ACC112 (cell line): Measurements from ENCODE around the gene NFIA.

Source experiments
- H2AFZ ChIP-seq: fragments of 200-600 bp; sonication (generic); one replicate; pipeline ENCODE4 v1.6.0; 2017; ENCODE audit warnings: antibody characterized with exemption, low read length; ENCODE audit not compliant: unreplicated experiment
- H3K27ac ChIP-seq: fragments of 200-600 bp; sonication (generic); 2 replicates; pipeline ENCODE4 v1.5.1; 2014; ENCODE audit warnings: low read depth, mild to moderate bottlenecking, antibody characterized with exemption, low read length, moderate library complexity
- H3K27me3 ChIP-seq: fragments of 200-600 bp; sonication (generic); 2 replicates; pipeline ENCODE4 v1.6.1; 2014; ENCODE audit warnings: mild to moderate bottlenecking, antibody characterized with exemption, low read length, moderate library complexity, mixed read lengths; ENCODE audit not compliant: insufficient read depth
- H3K36me3 ChIP-seq: fragments of 200-600 bp; sonication (generic); 2 replicates; pipeline ENCODE4 v1.6.1; 2016; ENCODE audit warnings: mild to moderate bottlenecking, antibody characterized with exemption, low read length, moderate library complexity, mixed read lengths; ENCODE audit not compliant: insufficient read depth
- H3K4me1 ChIP-seq: fragments of 200-600 bp; sonication (generic); one replicate; pipeline ENCODE4 v1.6.1; 2016; ENCODE audit warnings: low read length, mixed read lengths; ENCODE audit not compliant: insufficient read depth, unreplicated experiment, control insufficient read depth
- H3K4me3 ChIP-seq: fragments of 200-600 bp; sonication (generic); 2 replicates; pipeline ENCODE4 v1.5.1; 2014; ENCODE audit warnings: mild to moderate bottlenecking, low read depth, low read length
- H3K79me2 ChIP-seq: fragments of 200-600 bp; sonication (generic); one replicate; pipeline ENCODE4 v1.6.0; 2016; ENCODE audit warnings: low read length; ENCODE audit not compliant: control insufficient read depth, unreplicated experiment, insufficient read depth

Gene NFIA

DNA sequence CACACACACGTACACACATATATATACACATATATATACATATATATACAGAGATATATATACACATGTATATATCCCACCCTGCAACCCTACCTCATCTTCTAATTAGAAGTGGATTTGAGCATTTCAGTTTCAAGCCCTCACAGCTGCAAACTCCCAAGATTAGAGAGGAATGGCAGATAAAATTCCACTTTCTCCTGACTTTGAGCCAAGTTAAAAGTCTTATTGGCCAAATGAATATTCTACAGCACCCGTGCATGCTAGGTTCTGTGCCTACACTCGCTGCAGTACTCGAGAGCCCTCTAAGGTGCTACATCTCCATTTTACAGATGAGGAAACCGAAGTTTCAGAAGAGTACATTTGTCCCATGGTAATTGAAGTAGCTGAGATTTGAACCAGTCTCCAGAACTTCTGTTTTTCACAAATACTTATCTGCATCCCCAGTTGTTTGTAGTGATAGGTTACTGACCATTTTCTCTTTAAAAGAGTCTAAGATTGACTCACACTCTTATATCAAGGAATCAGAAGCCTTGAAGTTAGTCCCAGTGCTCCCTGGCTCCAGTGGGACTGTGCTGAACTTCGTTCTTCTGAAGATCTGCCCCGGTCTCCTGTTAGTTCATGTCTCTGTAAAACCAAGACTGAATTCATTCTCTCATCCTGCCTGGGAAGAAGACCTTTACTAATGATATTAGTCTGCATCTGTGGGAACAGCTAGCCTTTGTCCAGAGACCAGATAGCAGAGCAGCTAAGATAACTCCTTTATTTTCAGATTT is 350.4 kb downstream of the NFIA start:
- peaks cover 3% of the 10 kb centered on the region for H3K36me3 ChIP-seq
- no peaks in the 10 kb centered on the region for H3K79me2 ChIP-seq
- H3K4me1 ChIP-seq = no peaks in the 10 kb centered on the region
- no peaks in the 10 kb centered on the region for H3K27me3 ChIP-seq
- H3K4me3 ChIP-seq = no peak overlapping the region
- H2AFZ ChIP-seq = no peak overlapping the region
- no peak overlapping the region for H3K27ac ChIP-seq

DNA sequence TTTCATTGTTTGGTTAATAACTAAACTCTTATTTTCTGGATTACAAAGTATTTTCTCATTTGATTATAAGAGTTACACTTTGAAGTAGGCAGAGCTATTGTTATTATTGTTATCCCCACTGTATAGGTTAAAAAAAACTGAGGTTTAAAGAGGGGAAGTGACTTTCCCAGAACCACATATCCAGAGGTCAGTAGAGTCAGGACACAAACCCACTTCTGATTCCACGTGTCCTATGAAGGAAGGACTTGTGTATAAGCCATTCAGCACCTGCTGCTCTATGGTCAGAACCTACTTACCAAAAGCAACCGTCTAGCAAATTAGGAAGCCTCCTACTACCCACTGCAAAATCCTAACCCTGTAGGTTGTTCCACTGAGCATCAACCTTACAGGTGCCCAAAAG is 351.3 kb downstream of the NFIA start:
- H3K27me3 ChIP-seq = no peaks in the 10 kb centered on the region
- H3K27ac ChIP-seq = no peak overlapping the region
- no peak overlapping the region for H3K4me3 ChIP-seq
- peaks cover 3% of the 10 kb centered on the region for H3K36me3 ChIP-seq
- no peak overlapping the region for H2AFZ ChIP-seq
- H3K79me2 ChIP-seq = no peaks in the 10 kb centered on the region
- H3K4me1 ChIP-seq = no peaks in the 10 kb centered on the region

DNA sequence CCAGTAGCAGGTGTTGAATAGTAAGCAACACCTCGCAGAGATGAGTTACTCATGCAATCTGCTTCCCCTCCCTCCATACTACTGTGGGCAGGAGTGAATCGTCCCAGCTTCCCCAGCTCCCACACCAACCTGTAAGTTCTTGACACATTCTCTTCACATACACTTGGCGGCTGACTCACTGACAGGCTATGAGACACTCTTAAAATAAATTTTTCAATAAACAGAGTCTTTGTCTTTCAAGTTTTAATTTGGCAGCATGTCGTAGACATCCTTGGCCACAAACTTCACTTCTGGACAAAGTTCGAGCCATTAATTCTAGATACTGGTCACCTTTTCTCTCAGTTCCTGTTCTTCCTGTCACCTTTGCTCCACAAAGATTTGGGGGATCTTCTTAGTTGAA is 351.9 kb downstream of the NFIA start:
- Histone ChIP-seq H3K79me2 (no peaks in the 10 kb centered on the region), H3K36me3 (peaks cover 3% of the 10 kb centered on the region; the same call in 1 of the 2 replicates), H3K4me1 (no peaks in the 10 kb centered on the region), H2AFZ (no peak overlapping the region), H3K27ac (no peak overlapping the region), H3K4me3 (no peak overlapping the region), H3K27me3 (no peaks in the 10 kb centered on the region)

DNA sequence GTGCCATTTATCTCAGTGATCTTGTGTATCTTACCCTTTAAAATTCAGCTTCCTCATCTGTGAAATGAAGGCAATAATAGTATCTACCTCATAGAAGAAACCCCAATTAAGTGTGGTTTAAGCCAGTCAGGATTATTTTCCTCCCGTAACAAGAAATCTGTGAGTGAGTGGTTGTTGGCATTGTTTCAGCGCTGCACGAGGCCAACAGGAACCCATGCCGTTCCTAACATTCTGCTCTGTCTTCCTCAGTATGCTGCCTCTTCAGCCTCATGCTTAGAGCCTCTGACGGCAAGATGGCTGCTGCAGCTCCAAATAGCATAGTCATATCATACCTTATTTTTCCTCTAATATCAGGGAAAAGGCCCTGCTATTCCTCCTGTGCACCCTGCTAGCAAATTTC is 352.9 kb downstream of the NFIA start:
- Histone ChIP-seq H3K4me3 (no peak overlapping the region), H2AFZ (no peak overlapping the region), H3K27me3 (no peaks in the 10 kb centered on the region), H3K79me2 (no peaks in the 10 kb centered on the region), H3K4me1 (no peaks in the 10 kb centered on the region), H3K36me3 (no peaks in the 10 kb centered on the region), H3K27ac (no peak overlapping the region)

DNA sequence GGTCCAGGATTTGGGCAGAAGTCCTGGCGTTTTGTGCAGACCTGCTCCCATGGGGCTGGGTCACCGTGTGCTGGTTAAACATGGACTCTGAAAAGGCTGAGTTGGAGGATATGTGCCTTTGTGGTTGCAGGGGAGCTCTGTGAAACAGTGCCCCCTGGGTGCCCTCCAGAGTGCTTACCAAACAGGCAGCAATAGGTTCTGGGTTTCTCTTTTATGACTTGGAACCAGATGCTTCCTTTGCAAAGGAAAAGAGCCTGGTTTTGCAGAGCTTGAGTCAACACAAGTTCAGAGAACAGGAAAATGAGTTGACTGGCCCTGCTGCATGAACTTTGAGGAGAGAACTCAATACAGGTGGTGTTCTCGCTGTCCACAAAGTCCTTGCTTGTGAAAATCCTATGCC is 353.7 kb downstream of the NFIA start:
- no peaks in the 10 kb centered on the region for H3K36me3 ChIP-seq
- no peak overlapping the region for H3K4me3 ChIP-seq
- H3K4me1 ChIP-seq = no peaks in the 10 kb centered on the region
- H3K27me3 ChIP-seq = no peaks in the 10 kb centered on the region
- H3K79me2 ChIP-seq = no peaks in the 10 kb centered on the region
- no peak overlapping the region for H2AFZ ChIP-seq
- no peak overlapping the region for H3K27ac ChIP-seq

GRCh38 chr1:61436491-61437120 is 354.2 kb downstream of the NFIA start:
- Histone ChIP-seq H3K4me3 (no peak overlapping the region), H3K27me3 (no peaks in the 10 kb centered on the region), H3K4me1 (peaks cover 1% of the 10 kb centered on the region), H3K36me3 (no peaks in the 10 kb centered on the region), H3K27ac (no peak overlapping the region), H2AFZ (no peak overlapping the region), H3K79me2 (no peaks in the 10 kb centered on the region)

- H3K4me1 ChIP-seq = peaks cover 5% of the 10 kb centered on the region
- no peak overlapping the region for H3K27ac ChIP-seq
- no peaks in the 10 kb centered on the region for H3K27me3 ChIP-seq
- H3K4me3 ChIP-seq = no peak overlapping the region
- H3K79me2 ChIP-seq = no peaks in the 10 kb centered on the region
- H2AFZ ChIP-seq = no peak overlapping the region
- no peaks in the 10 kb centered on the region for H3K36me3 ChIP-seq
Measured at GRCh38 chr1:61439234-61439633, 356.9 kb downstream of the NFIA start.

DNA sequence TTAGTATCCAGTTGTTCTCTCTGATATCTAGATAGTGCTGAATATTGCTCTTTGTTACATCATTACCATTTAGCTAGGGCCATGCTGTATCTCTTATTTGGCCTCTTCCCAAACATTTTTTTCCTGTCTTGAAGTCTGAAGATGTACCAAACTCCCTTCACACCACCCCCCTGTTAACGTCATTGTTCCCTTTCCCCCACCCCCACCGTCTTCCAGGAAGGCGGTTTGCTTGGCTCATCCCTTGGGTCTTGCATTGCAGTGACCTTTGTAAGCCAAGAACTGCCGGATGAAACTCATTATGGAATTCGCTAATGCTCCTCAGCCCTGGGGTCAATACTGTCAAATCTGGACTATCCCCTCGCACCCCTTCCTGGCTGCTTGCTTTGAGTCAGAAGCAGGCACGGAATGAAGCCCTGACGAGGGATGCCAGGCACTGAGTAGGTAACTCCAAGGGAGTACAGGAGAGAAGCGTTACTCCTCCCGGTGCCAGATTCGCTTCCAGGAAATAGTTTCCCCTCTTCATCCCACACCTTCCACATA is 359.4 kb downstream of the NFIA start:
- Histone ChIP-seq H3K4me1 (peaks cover 5% of the 10 kb centered on the region), H3K79me2 (no peaks in the 10 kb centered on the region), H2AFZ (no peak overlapping the region), H3K27ac (peak overlapping the region; percentile 3; the same call in 1 of the 2 replicates), H3K36me3 (no peaks in the 10 kb centered on the region), H3K4me3 (no peak overlapping the region), H3K27me3 (no peaks in the 10 kb centered on the region)

GRCh38 chr1:61442544-61442943 is 360.2 kb downstream of the NFIA start:
- Histone ChIP-seq H3K4me1 (peaks cover 5% of the 10 kb centered on the region), H2AFZ (no peak overlapping the region), H3K4me3 (no peak overlapping the region), H3K36me3 (no peaks in the 10 kb centered on the region), H3K27ac (no peak overlapping the region), H3K79me2 (no peaks in the 10 kb centered on the region), H3K27me3 (no peaks in the 10 kb centered on the region)

DNA sequence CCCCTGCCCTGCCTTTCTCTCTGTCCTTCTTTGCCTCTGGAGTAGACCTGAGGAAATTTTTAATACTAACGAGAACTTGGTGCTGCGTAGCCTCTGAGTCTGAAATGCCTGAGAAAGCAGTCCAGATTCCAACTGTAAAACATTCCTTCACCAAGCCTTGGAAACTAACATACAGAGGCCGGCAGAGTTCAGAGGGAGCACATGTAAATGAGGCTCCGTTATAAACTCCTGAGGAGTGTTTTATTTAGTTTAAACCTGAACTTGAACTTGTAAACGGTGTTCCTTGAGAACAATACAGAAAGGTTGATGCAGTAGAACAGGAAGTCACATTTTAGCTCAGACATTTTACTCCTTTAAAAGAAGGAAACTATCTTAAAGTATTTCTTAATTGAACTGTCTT is 361.9 kb downstream of the NFIA start:
- Histone ChIP-seq H3K36me3 (no peaks in the 10 kb centered on the region), H2AFZ (no peak overlapping the region), H3K79me2 (no peaks in the 10 kb centered on the region), H3K27me3 (no peaks in the 10 kb centered on the region), H3K4me1 (peaks cover 5% of the 10 kb centered on the region), H3K27ac (no peak overlapping the region), H3K4me3 (no peak overlapping the region)
